Motor neuron (in vitro differentiated cells): Measurements from ENCODE around the gene PKHD1. TPM values are rescaled to one million over a fixed set of nuclear protein-coding genes. Genes with fewer than 3 reads are reported as not detected.
A peak's percentile ranks its signal among the peaks of the same experiment; 100 is the strongest.

Experiments
- ATAC-seq, 8 experiments: fragments of 200-7000 bp; cut with Tn5 transposase; replicated peaks in 6 of 8; 2 replicates each; pipeline ENCODE4 v1.8.0; 2021; ENCODE audit warnings: mild to moderate bottlenecking in 8 of 8, moderate library complexity in 8 of 8
- H3K27ac ChIP-seq, 2 donors: fragments of 250-450 bp; sonication (Bioruptor Pico); 2 replicates each; pipeline ENCODE4 v1.9.0; 2021; ENCODE audit warnings: antibody characterized with exemption in 2 of 2, mild to moderate bottlenecking in 2 of 2, moderate library complexity in 1 of 2
- H3K4me1 ChIP-seq, 2 donors: fragments of 250-450 bp; sonication (Bioruptor Pico); replicated peaks in 1 of 2; 2 replicates each; pipeline ENCODE4 v1.6.1; 2021; ENCODE audit warnings: antibody characterized with exemption in 2 of 2, mild to moderate bottlenecking in 2 of 2, moderate library complexity in 1 of 2
- H3K4me3 ChIP-seq, 5 donors: fragments of 250-450 bp; sonication (Bioruptor Pico); 2 replicates each; pipeline ENCODE4 v1.9.0; 2021; ENCODE audit warnings: antibody characterized with exemption in 5 of 5, mild to moderate bottlenecking in 5 of 5, moderate library complexity in 4 of 5
- WGBS, 10 experiments: fragments of 450-650 bp; shearing (Covaris generic); methylation state at CpG; one replicate each; pipeline ENCODE4 v1.0.0; 2022; 5-methylcytosine and 5-hydroxymethylcytosine counted together
- in situ Hi-C, 9 experiments: fragments of 400-800 bp; cut with MboI; loops; one replicate each; pipeline ENCODE4 v1.15.0; 2021; ENCODE audit warnings: low sequenced_read_pairs in 9 of 9, low pct_unique_long_range_greater_than_20kb in 2 of 9; ENCODE audit not compliant: unreplicated experiment in 9 of 9
- total RNA-seq, 8 experiments: library from RNA; unstranded; fragments of 300-600 nt; gene quantifications; 2 replicates each; pipeline versions ENCODE4 v1.2.3 to v1.2.4, GENCODE V29; 2022

PKHD1 gene
- total RNA-seq = under 1 TPM in 7 of 8 experiments, not detected in 1; under 0.01 to 0.14 (median 0.09) TPM

DNA sequence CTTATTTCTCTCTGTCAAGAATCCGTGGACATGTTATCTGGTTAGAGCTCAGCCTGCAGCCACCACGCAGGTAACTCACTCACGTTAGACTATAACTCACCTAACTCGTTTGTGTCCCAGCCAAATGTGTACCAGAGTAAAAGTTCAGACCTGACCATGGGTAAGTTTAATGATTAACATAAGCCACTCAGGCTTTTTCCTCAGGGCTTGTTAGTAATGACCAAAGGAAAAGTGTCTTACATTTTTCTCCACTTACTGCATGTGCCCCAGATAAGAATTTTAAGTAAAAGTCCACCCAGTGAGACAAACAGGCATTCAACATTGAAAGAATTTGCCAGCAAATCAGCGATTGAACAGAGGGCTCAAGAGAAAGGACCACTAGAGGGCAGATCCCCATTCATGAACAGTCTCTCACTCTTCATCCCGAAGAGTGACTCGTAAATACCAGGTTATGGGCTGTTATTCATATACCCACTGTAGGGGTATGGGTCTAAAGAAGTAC lies at the start of gene PKHD1:
Gene PKHD1, minus strand, starts transcription at position 116 of the 502 bp plus-strand sequence. CDS start 2,680 bp downstream, outside the sequence.
- H3K27ac ChIP-seq = no peak within 1 kb of the TSS
- peak in 2 of 8 experiments; percentile 24 to 25 for ATAC-seq
- WGBS, 10 experiments = 3 to 80% (median 51%) methylated on average over 1 to 7 of the region's 7 CpGs
- in situ Hi-C loops = no loop called here
- no peaks in the 10 kb centered on the region for H3K4me1 ChIP-seq
- no peak within 1 kb of the TSS for H3K4me3 ChIP-seq

DNA sequence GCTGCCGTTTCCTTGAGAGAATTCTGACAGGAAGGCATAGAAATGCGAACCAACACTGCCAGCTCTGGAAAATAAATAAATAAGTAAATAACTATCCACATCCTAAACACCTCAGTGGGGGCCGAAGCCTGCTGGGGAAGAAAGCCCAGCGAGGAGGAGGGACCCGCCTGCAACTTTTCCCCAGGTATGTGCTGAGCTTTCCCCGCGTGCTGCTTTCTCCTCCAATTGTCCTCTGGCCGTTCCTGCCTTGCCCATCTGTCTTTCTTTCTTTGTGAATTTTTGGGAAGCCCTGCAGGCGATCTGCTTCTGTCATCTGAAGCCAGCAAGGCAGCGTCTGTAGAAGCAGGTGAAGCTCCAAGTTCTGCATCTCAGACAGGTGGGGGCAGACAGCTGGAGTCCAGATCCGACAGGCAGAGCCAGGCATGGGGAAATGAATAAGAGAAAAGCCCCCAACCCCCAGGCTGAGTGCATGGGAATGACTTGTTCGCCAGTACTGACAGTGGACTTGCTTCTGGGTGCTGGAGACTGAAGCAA lies 49.6 kb upstream of the PKHD1 start:
- H3K4me1 ChIP-seq = no peaks in the 10 kb centered on the region
- H3K27ac ChIP-seq = no peak overlapping the region
- no peak for ATAC-seq
- WGBS, 10 experiments = 0 to 60% (median 29%) methylated on average over 1 to 9 of the region's 12 CpGs
- H3K4me3 ChIP-seq = no peak overlapping the region
- in situ Hi-C loops = no loop called here

GRCh38 chr6:52136055-52136454 lies 48.6 kb upstream of the PKHD1 start:
- Histone ChIP-seq H3K4me3 (no peak overlapping the region), H3K4me1 (no peaks in the 10 kb centered on the region), H3K27ac (no peak overlapping the region)
- no peak for ATAC-seq
- WGBS, 10 experiments = 0 to 83% (median 66%) methylated on average over 1 to 4 of the region's 4 CpGs
- in situ Hi-C loops = no loop called here

GRCh38 chr6:52135217-52135616 lies 47.8 kb upstream of the PKHD1 start:
- no peak overlapping the region for H3K27ac ChIP-seq
- no peaks in the 10 kb centered on the region for H3K4me1 ChIP-seq
- in situ Hi-C loops = no loop called here
- H3K4me3 ChIP-seq = no peak overlapping the region
- 27 to 100% (median 75%) methylated on average over 1 to 4 of the region's 4 CpGs; no CpG with 5 or more reads in 2 of the 10 experiments for WGBS, 10 experiments
- no peak for ATAC-seq

- in situ Hi-C loops = no loop called here
- 22 to 71% (median 53%) methylated on average over 2 to 3 of the region's 3 CpGs for WGBS, 10 experiments
Measured at GRCh38 chr6:52134011-52134410, 46.6 kb upstream of the PKHD1 start.

DNA sequence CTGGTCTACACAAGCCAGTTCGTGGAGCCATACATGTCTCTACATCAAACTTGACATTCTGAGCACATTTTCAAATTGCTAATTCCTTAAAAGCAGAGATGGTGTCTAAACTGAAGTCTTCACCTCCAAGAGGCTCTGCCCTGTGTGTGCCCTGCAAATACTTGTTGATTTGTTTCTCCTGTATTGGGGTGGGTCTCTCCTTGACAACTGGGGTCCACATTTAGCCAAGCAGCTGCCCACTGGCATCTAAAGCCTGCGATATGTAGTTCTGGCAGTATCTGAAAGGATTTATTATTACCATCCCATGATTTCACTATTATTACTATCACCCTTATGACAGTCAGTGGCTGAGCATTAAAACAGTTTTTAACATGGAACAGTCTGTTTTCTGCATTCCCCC lies 45.9 kb upstream of the PKHD1 start:
- no peak for ATAC-seq
- H3K4me1 ChIP-seq = no peaks in the 10 kb centered on the region
- H3K27ac ChIP-seq = no peak overlapping the region
- in situ Hi-C loops = no loop called here
- WGBS, 10 experiments = 20 to 78% (median 57%) methylated on average over 1 to 2 of the region's 2 CpGs; no CpG with 5 or more reads in 2 of the 10 experiments
- no peak overlapping the region for H3K4me3 ChIP-seq

More at GRCh38 chr6:52134011-52134410, 46.6 kb upstream of the PKHD1 start:
- Histone ChIP-seq H3K27ac (no peak overlapping the region), H3K4me1 (no peaks in the 10 kb centered on the region), H3K4me3 (no peak overlapping the region)
- no peak for ATAC-seq

- 0 to 90% (median 50%) methylated on average over 1 to 2 of the region's 2 CpGs; no CpG with 5 or more reads in 3 of the 10 experiments for WGBS, 10 experiments
- in situ Hi-C loops = no loop called here
- no peaks in the 10 kb centered on the region for H3K4me1 ChIP-seq
- no peak for ATAC-seq
- no peak overlapping the region for H3K4me3 ChIP-seq
- no peak overlapping the region for H3K27ac ChIP-seq
Measured at GRCh38 chr6:52132292-52132691, 44.9 kb upstream of the PKHD1 start.

GRCh38 chr6:52130440-52130839 lies 43.0 kb upstream of the PKHD1 start:
- 0 to 86% (median 62%) methylated on average over 1 of the region's 1 CpG; no CpG with 5 or more reads in 5 of the 10 experiments for WGBS, 10 experiments
- Histone ChIP-seq H3K27ac (no peak overlapping the region), H3K4me3 (no peak overlapping the region), H3K4me1 (no peaks in the 10 kb centered on the region)
- in situ Hi-C loops = no loop called here
- ATAC-seq = no peak

- H3K4me3 ChIP-seq = no peak overlapping the region
- no peak overlapping the region for H3K27ac ChIP-seq
- WGBS, 10 experiments = 15 to 100% (median 61%) methylated on average over 1 to 4 of the region's 4 CpGs; no CpG with 5 or more reads in 3 of the 10 experiments
- H3K4me1 ChIP-seq = no peaks in the 10 kb centered on the region
- in situ Hi-C loops = no loop called here
- ATAC-seq = no peak
Measured at GRCh38 chr6:52127957-52128356, 40.5 kb upstream of the PKHD1 start.

GRCh38 chr6:52126231-52126630 lies 38.8 kb upstream of the PKHD1 start:
- in situ Hi-C loops = no loop called here
- ATAC-seq = no peak
- Histone ChIP-seq H3K4me1 (no peaks in the 10 kb centered on the region), H3K27ac (no peak overlapping the region), H3K4me3 (no peak overlapping the region)

GRCh38 chr6:52125572-52125971 lies 38.2 kb upstream of the PKHD1 start:
- ATAC-seq = no peak
- H3K4me3 ChIP-seq = no peak overlapping the region
- H3K4me1 ChIP-seq = no peaks in the 10 kb centered on the region
- WGBS, 10 experiments = 0 to 90% (median 57%) methylated on average over 1 of the region's 1 CpG; no CpG with 5 or more reads in 2 of the 10 experiments
- in situ Hi-C loops = no loop called here
- H3K27ac ChIP-seq = no peak overlapping the region

DNA sequence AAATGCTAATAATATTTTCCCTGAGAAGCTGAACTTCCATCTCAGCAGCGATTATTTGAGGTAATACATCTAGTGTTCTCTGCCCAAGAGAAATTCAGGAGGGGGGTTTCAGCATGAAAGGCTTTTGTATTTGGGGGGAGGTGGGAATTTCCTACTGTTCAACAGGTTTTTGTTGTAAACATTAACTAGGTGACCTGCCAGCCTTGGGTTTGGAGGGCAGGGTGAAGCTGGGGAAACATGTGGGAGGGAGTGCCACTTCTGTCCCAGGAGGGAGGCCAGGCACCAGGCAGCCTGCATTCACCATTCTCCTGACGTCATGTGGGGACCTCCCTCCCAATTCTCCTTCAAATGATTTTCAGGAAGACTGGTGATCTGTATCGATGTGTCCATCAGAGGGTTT lies 37.7 kb upstream of the PKHD1 start:
- no peak overlapping the region for H3K27ac ChIP-seq
- in situ Hi-C loops = no loop called here
- 10 to 67% (median 44%) methylated on average over 1 to 2 of the region's 3 CpGs; no CpG with 5 or more reads in 5 of the 10 experiments for WGBS, 10 experiments
- no peak for ATAC-seq
- no peaks in the 10 kb centered on the region for H3K4me1 ChIP-seq
- H3K4me3 ChIP-seq = no peak overlapping the region

DNA sequence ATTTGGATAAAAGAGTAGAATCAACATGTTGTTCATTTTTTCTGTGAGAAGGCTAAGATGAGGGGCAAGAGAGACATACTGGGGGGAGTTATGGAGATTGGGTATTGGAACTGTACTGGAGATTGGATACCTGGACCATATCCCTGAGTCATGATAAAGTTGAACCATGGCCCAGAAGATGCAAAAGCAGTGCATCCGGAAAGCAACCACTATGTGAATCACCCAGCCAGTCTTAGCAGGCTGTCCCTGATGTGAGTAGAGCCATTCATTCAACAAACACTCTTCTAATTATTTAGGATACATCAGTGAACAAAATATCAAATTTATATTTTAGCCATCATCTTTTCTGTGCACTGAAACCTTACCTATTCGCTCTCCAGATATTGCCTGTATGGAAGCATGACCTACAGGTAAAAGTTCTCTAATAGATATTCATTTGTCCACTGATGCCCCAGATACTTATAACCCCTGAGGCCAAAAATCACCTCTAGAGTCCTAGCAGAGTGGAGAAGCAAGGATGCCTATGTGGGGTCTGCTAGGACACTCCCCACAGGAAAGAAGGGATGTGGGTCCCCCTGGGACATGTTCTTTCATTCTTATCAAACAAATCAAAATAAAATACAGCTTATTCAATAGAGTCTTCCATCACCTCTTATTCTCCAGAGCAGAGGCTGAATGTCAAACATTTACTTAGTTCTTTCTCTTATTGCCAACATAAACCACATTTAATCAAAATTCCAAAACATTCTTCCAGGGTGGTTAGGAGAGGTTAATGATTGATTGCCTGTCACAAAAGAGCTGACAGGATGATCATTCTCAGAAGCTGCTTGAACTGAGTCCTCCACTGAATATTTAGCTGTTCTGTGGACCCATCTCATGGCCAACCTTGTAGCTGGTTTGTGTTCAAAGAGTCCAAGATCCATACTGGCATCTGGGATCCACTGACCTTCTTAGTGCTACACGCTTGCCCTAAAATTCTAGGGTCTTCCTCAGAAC lies 37.0 kb upstream of the PKHD1 start:
- in situ Hi-C loops = no loop called here
- no peak overlapping the region for H3K27ac ChIP-seq
- no peaks in the 10 kb centered on the region for H3K4me1 ChIP-seq
- ATAC-seq = no peak
- no peak overlapping the region for H3K4me3 ChIP-seq
- WGBS, 10 experiments = 17 to 100% (median 69%) methylated on average over 1 to 3 of the region's 3 CpGs; no CpG with 5 or more reads in 2 of the 10 experiments
